ENCODE data around the gene MACROD2. TPM values are rescaled to one million over a fixed set of nuclear protein-coding genes. Genes with fewer than 3 reads are reported as not detected.

Gene MACROD2
- polyA plus RNA-seq, 1 donor = 5.4 TPM

DNA sequence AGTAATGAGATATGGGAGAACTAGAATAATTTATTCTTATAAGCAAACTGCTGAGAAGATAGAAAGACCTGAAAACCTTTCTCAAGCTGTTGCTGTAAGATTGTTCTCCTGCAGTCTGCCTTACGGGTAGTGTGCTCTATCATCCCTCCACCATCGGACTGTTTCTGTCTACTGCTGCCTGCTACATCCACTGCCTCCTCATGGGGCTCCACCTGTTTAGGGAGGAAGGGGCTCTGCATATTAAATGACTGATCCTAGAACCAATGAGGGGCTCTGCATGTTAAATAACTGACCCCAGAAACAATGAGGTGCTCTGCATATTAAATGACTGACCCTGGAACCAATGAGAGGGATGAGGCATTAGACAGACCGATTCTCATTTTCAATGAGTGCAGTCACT lies 1923.3 kb downstream of the MACROD2 start:
- peaks cover 5% of the 10 kb centered on the region for H3K27me3 ChIP-seq (ENCODE audit: control insufficient read depth, insufficient read depth, low read length)
- H3K4me3 ChIP-seq (ENCODE audit: low read length) = no peak overlapping the region

GRCh38 chr20:15919118-15919517 lies 1923.8 kb downstream of the MACROD2 start:
- no CpG with 5 or more reads among the region's 4 CpGs for WGBS (ENCODE audit: insufficient coverage, low lambda C conversion rate)
- Histone ChIP-seq H3K27me3 (ENCODE audit: control insufficient read depth, insufficient read depth, low read length) (peaks cover 5% of the 10 kb centered on the region), H3K9me3 (ENCODE audit: control insufficient read depth, low read depth, low read length) (no peaks in the 10 kb centered on the region), H3K4me3 (ENCODE audit: low read length) (no peak overlapping the region), H3K4me1 (ENCODE audit: control insufficient read depth, insufficient read depth, low read length) (no peaks in the 10 kb centered on the region), H3K27ac (ENCODE audit: low read length) (no peak overlapping the region), H3K36me3 (ENCODE audit: control insufficient read depth, insufficient read depth, low read length) (no peaks in the 10 kb centered on the region)
- no peak for DNase-seq

More for the DNA sequence above, 1923.3 kb downstream of the MACROD2 start:
- no peak overlapping the region for H3K27ac ChIP-seq (ENCODE audit: low read length)
- H3K9me3 ChIP-seq (ENCODE audit: control insufficient read depth, low read depth, low read length) = no peaks in the 10 kb centered on the region
- H3K36me3 ChIP-seq (ENCODE audit: control insufficient read depth, insufficient read depth, low read length) = no peaks in the 10 kb centered on the region
- no peaks in the 10 kb centered on the region for H3K4me1 ChIP-seq (ENCODE audit: control insufficient read depth, insufficient read depth, low read length)
- 100% methylated on average over 1 of the region's 3 CpGs for WGBS (ENCODE audit: insufficient coverage, low lambda C conversion rate)
- no peak for DNase-seq

GRCh38 chr20:15921930-15922329 lies 1926.6 kb downstream of the MACROD2 start:
- DNase-seq = no peak
- no peaks in the 10 kb centered on the region for H3K4me1 ChIP-seq (ENCODE audit: control insufficient read depth, insufficient read depth, low read length)
- WGBS (ENCODE audit: insufficient coverage, low lambda C conversion rate) = 100% methylated on average over 2 of the region's 4 CpGs

DNA sequence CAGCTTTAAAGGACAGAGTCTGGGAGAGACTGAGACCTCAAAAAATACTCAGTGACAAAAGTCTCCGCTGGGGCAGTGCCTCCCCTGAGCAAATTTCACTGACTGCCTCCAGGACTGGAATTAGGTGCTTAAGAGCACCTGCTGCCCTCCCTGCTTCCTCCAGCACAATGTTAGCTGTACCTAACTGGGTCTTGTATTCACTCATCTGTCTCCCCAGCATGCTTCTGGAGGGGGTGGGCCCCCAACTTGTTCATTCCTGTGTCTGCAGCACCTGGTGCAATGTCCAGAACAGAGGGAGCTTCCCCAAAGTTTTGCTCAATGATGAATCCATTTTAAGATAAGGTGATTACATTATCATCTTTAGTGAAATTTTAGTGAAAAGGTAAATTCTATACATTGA lies 1927.2 kb downstream of the MACROD2 start:
- Histone ChIP-seq H3K36me3 (ENCODE audit: control insufficient read depth, insufficient read depth, low read length) (no peaks in the 10 kb centered on the region), H3K27ac (ENCODE audit: low read length) (no peak overlapping the region), H3K4me1 (ENCODE audit: control insufficient read depth, insufficient read depth, low read length) (no peaks in the 10 kb centered on the region), H3K9me3 (ENCODE audit: control insufficient read depth, low read depth, low read length) (no peaks in the 10 kb centered on the region), H3K4me3 (ENCODE audit: low read length) (no peak overlapping the region), H3K27me3 (ENCODE audit: control insufficient read depth, insufficient read depth, low read length) (peaks cover 4% of the 10 kb centered on the region)
- DNase-seq = no peak
- no CpG with 5 or more reads among the region's 1 CpG for WGBS (ENCODE audit: insufficient coverage, low lambda C conversion rate)

More at GRCh38 chr20:15921930-15922329, 1926.6 kb downstream of the MACROD2 start:
- no peaks in the 10 kb centered on the region for H3K9me3 ChIP-seq (ENCODE audit: control insufficient read depth, low read depth, low read length)
- H3K27me3 ChIP-seq (ENCODE audit: control insufficient read depth, insufficient read depth, low read length) = peaks cover 4% of the 10 kb centered on the region
- no peaks in the 10 kb centered on the region for H3K36me3 ChIP-seq (ENCODE audit: control insufficient read depth, insufficient read depth, low read length)
- H3K4me3 ChIP-seq (ENCODE audit: low read length) = no peak overlapping the region
- H3K27ac ChIP-seq (ENCODE audit: low read length) = no peak overlapping the region

DNA sequence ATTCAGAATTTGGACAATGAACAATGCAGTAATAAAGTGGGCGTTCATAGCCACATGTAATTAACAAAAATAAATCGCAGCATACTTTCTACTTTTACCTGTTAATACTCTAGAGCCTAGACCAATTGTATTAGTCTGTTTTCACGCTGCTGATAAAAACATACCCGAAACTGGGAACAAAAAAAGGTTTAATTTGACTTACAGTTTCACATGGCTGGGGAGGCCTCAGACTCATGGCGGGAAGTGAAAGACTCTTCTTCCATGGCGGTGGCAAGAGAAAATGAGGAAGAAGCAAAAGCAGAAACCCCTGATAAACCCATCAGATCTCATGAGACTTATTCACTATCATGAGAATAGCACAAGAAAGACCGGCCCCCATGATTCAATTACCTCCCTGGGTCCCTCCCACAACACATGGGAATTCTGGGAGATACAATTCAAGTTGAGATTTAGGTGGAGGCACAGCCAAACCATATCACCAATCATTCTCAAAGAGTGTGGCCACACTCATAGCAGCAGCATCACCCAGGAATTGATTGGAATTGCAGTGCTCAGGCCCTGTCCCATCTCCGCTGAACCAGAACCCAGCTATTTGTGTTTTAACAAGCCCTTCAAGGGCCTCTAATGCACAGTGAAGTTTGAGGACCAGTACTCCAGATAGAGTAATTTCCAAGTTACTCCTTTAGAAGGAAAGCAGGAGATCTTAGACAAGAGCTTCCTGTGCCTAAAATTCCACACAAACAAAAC lies 1927.9 kb downstream of the MACROD2 start:
- Histone ChIP-seq H3K9me3 (ENCODE audit: control insufficient read depth, low read depth, low read length) (no peaks in the 10 kb centered on the region), H3K36me3 (ENCODE audit: control insufficient read depth, insufficient read depth, low read length) (no peaks in the 10 kb centered on the region), H3K4me3 (ENCODE audit: low read length) (no peak overlapping the region), H3K4me1 (ENCODE audit: control insufficient read depth, insufficient read depth, low read length) (no peaks in the 10 kb centered on the region), H3K27ac (ENCODE audit: low read length) (no peak overlapping the region), H3K27me3 (ENCODE audit: control insufficient read depth, insufficient read depth, low read length) (peaks cover 4% of the 10 kb centered on the region)
- 100% methylated on average over 1 of the region's 8 CpGs for WGBS (ENCODE audit: insufficient coverage, low lambda C conversion rate)
- no peak for DNase-seq

GRCh38 chr20:15924556-15924955 lies 1929.2 kb downstream of the MACROD2 start:
- Histone ChIP-seq H3K4me1 (ENCODE audit: control insufficient read depth, insufficient read depth, low read length) (no peaks in the 10 kb centered on the region), H3K27me3 (ENCODE audit: control insufficient read depth, insufficient read depth, low read length) (peaks cover 4% of the 10 kb centered on the region), H3K9me3 (ENCODE audit: control insufficient read depth, low read depth, low read length) (peaks cover 4% of the 10 kb centered on the region), H3K4me3 (ENCODE audit: low read length) (no peak overlapping the region), H3K36me3 (ENCODE audit: control insufficient read depth, insufficient read depth, low read length) (no peaks in the 10 kb centered on the region), H3K27ac (ENCODE audit: low read length) (no peak overlapping the region)
- DNase-seq = no peak
- WGBS (ENCODE audit: insufficient coverage, low lambda C conversion rate) = 63% methylated on average over 1 of the region's 1 CpG

DNA sequence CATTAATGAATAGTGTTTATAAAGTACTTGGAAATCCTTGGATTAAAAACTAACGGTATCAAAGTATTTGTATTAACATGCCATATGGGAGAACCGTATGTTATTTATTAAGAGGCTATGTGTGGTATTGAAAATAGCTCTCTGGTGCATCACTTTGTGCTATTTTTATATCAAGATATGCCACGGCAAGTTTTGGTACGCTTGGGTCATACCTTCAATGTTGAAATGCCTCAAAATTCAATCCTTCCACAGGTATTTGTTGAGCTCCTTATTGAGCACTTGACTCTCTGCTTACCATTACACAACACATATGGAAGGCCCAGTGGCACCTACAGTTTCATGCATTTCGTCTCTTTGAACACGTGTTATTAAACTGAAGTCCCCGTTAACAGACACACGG lies 1930.1 kb downstream of the MACROD2 start:
- H3K9me3 ChIP-seq (ENCODE audit: control insufficient read depth, low read depth, low read length) = peaks cover 4% of the 10 kb centered on the region
- 95% methylated on average over 3 of the region's 8 CpGs for WGBS (ENCODE audit: insufficient coverage, low lambda C conversion rate)
- H3K4me3 ChIP-seq (ENCODE audit: low read length) = no peak overlapping the region
- DNase-seq = no peak
- H3K27ac ChIP-seq (ENCODE audit: low read length) = no peak overlapping the region
- no peaks in the 10 kb centered on the region for H3K4me1 ChIP-seq (ENCODE audit: control insufficient read depth, insufficient read depth, low read length)
- no peaks in the 10 kb centered on the region for H3K36me3 ChIP-seq (ENCODE audit: control insufficient read depth, insufficient read depth, low read length)
- H3K27me3 ChIP-seq (ENCODE audit: control insufficient read depth, insufficient read depth, low read length) = peaks cover 4% of the 10 kb centered on the region

- no peak overlapping the region for H3K4me3 ChIP-seq (ENCODE audit: low read length)
- WGBS (ENCODE audit: insufficient coverage, low lambda C conversion rate) = 50% methylated on average over 1 of the region's 3 CpGs
- no peak for DNase-seq
Observed at GRCh38 chr20:15927893-15928650, 1932.8 kb downstream of the MACROD2 start.

DNA sequence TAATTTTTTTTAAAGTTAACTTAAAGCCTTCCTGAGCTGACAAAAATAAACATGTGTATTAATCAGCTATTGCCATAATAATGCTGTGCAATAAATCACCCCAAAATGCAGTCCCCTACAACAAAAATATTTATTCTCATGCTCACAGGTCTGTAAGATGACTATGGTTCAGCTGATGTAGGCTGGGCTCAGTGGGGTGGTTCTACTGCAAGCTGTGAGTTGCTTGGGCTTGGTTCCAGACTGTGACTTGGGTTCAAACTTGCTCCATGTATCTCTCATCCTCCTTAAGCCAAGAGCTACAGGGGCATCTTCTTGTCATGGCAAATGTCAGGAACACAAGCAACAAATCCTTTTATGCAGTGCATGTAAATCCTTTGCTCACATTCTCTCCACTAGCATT lies 1933.6 kb downstream of the MACROD2 start:
- H3K4me3 ChIP-seq (ENCODE audit: low read length) = no peak overlapping the region
- H3K4me1 ChIP-seq (ENCODE audit: control insufficient read depth, insufficient read depth, low read length) = peaks cover 3% of the 10 kb centered on the region
- H3K27ac ChIP-seq (ENCODE audit: low read length) = no peak overlapping the region
- DNase-seq = no peak
- H3K27me3 ChIP-seq (ENCODE audit: control insufficient read depth, insufficient read depth, low read length) = no peaks in the 10 kb centered on the region
- H3K36me3 ChIP-seq (ENCODE audit: control insufficient read depth, insufficient read depth, low read length) = no peaks in the 10 kb centered on the region
- H3K9me3 ChIP-seq (ENCODE audit: control insufficient read depth, low read depth, low read length) = peaks cover 4% of the 10 kb centered on the region

More at GRCh38 chr20:15927893-15928650, 1932.8 kb downstream of the MACROD2 start:
- H3K27me3 ChIP-seq (ENCODE audit: control insufficient read depth, insufficient read depth, low read length) = no peaks in the 10 kb centered on the region
- no peak overlapping the region for H3K27ac ChIP-seq (ENCODE audit: low read length)
- peaks cover 3% of the 10 kb centered on the region for H3K4me1 ChIP-seq (ENCODE audit: control insufficient read depth, insufficient read depth, low read length)
- no peaks in the 10 kb centered on the region for H3K36me3 ChIP-seq (ENCODE audit: control insufficient read depth, insufficient read depth, low read length)
- peaks cover 4% of the 10 kb centered on the region for H3K9me3 ChIP-seq (ENCODE audit: control insufficient read depth, low read depth, low read length)

GRCh38 chr20:15930311-15931305 lies 1935.3 kb downstream of the MACROD2 start:
- Histone ChIP-seq H3K27ac (ENCODE audit: low read length) (no peak overlapping the region), H3K36me3 (ENCODE audit: control insufficient read depth, insufficient read depth, low read length) (no peaks in the 10 kb centered on the region), H3K27me3 (ENCODE audit: control insufficient read depth, insufficient read depth, low read length) (no peaks in the 10 kb centered on the region), H3K4me1 (ENCODE audit: control insufficient read depth, insufficient read depth, low read length) (peaks cover 3% of the 10 kb centered on the region), H3K4me3 (ENCODE audit: low read length) (no peak overlapping the region), H3K9me3 (ENCODE audit: control insufficient read depth, low read depth, low read length) (peaks cover 4% of the 10 kb centered on the region)
- peak; percentile 4 to 57 for DNase-seq
- WGBS (ENCODE audit: insufficient coverage, low lambda C conversion rate) = 17% methylated on average over 1 of the region's 2 CpGs
